Upper lobe of left lung (tissue), 4 donors: Measurements from ENCODE around the gene STK4.

Experiments used
- CTCF ChIP-seq, 6 experiments: fragments of 450-650 bp in 4 of 6; fragments of 200-600 bp in 2 of 6; sonication (generic) in 2 of 6; IDR thresholded peaks; one replicate each; pipeline ENCODE4 v1.5.1; 2016 to 2019; ENCODE audit warnings: antibody characterized with exemption in 6 of 6
- EP300 ChIP-seq, 4 donors: sonication (generic); formaldehyde crosslinking; IDR thresholded peaks; one replicate each; pipeline ENCODE4 v1.5.1; 2017; ENCODE audit warnings: antibody characterized with exemption in 4 of 4, control low read depth in 2 of 4

DNA sequence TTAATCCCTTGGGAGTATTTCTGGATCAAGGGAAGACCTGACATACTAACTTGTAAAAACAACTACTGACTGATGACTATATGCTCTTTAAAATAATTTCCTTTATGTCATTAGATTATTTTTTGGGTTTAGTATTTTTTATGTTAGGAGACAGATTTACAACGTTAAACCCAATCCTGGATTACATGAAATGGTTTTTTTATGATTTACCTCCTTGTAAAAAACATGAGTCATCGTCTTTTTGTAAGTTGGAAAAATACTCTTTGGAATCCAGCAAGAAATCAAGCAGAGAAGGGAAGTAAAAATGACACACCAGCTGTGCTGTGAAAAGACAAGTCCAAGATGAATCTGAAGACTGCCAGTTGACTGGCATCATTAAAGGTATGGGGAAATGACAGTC is 6.7 kb downstream of the STK4 start:
- TF ChIP-seq CTCF (IDR thresholded peaks at IDR 0.05) (no peak), EP300 (IDR thresholded peaks at IDR 0.05) (no peak)
